GM19468 (cell line): ENCODE results near the gene SPACA4.
"Not testable (repeated sequence)": the region's sequence is repeated elsewhere in the genome, so short reads cannot be mapped to it uniquely, and the experiment has no call there.

ENCODE experiments used
- ATAC-seq: cut with Tn5 transposase; IDR thresholded peaks from one replicate; pipeline ENCODE4 v1.9.1; 2021; ENCODE audit warnings: mild to moderate bottlenecking, moderate library complexity, moderate number of reproducible peaks; ENCODE audit not compliant: unreplicated experiment; ENCODE audit errors: extremely low read depth

The SPACA4 gene

GRCh38 chr19:48617146-48617937 is 10.8 kb downstream of the SPACA4 start:
- ATAC-seq, result no peak

GRCh38 chr19:48618278-48618915 is 11.9 kb downstream of the SPACA4 start:
- no peak for ATAC-seq

GRCh38 chr19:48618916-48619691 is 12.6 kb downstream of the SPACA4 start, which contains the start of the genes RPL18 and SPHK2:
TSS of gene RPL18 (minus strand) at chr19:48619178. CDS start at chr19:48619143, 35 bp downstream.
TSS of gene SPHK2 (plus strand) at chr19:48619506. CDS start at chr19:48620515, 1,009 bp downstream.
- peak; percentile 69 for ATAC-seq

- no peak for ATAC-seq
These were observed 13.4 kb downstream of the SPACA4 start for GRCh38 chr19:48619692-48620585.

- no peak for ATAC-seq
These were observed 17.1 kb downstream of the SPACA4 start for GRCh38 chr19:48623556-48624066.

GRCh38 chr19:48624067-48624594 is 17.6 kb downstream of the SPACA4 start:
- peak; percentile 37 for ATAC-seq

GRCh38 chr19:48624791-48625723 is 18.5 kb downstream of the SPACA4 start:
- ATAC-seq, result no peak

- no peak for ATAC-seq
These were observed 19.4 kb downstream of the SPACA4 start for GRCh38 chr19:48625891-48626327.

- no peak for ATAC-seq
These were observed 20.8 kb downstream of the SPACA4 start for GRCh38 chr19:48627201-48627864.

GRCh38 chr19:48627865-48628314 is 21.3 kb downstream of the SPACA4 start:
- no peak for ATAC-seq

- no peak for ATAC-seq
These were observed 22.1 kb downstream of the SPACA4 start for GRCh38 chr19:48628486-48629296.

GRCh38 chr19:48629297-48629598 is 22.7 kb downstream of the SPACA4 start:
- no peak for ATAC-seq

GRCh38 chr19:48629599-48630295 is 23.2 kb downstream of the SPACA4 start:
- ATAC-seq, result no peak

GRCh38 chr19:48630296-48631063 is 23.9 kb downstream of the SPACA4 start:
- no peak for ATAC-seq

GRCh38 chr19:48631225-48631624 is 24.7 kb downstream of the SPACA4 start:
- no peak for ATAC-seq

GRCh38 chr19:48632286-48632685 is 25.7 kb downstream of the SPACA4 start:
- ATAC-seq, result not testable (repeated sequence)
